GM10248 (cell line): ENCODE data around the gene BBS9.

Experiments used
- CTCF ChIA-PET: fragments of 300-600 bp; sonication (Branson Sonifier 250); formaldehyde crosslinking; extraction: SDS; loops from one replicate; lab custom pipeline; 2021; ENCODE audit warnings: antibody characterized with exemption; lab: Yijun Ruan, JAX
- POLR2A ChIA-PET: fragments of 350-650 bp; sonication (Branson Sonifier 250); formaldehyde crosslinking; extraction: SDS; loops from one replicate; lab custom pipeline; 2020; ENCODE audit warnings: antibody characterized with exemption; lab: Yijun Ruan, JAX
- DNase-seq: peaks from one replicate; pipeline ENCODE4 v3.0.0; 2012; ENCODE audit errors: extremely low spot score
- TF ChIP-seq, protein P1 (sequence below): IDR thresholded peaks from 2 replicates; pipeline ENCODE4 v1.5.1; 2012; ENCODE audit warnings: mild to moderate bottlenecking, low read depth; ENCODE audit errors: extremely low read depth, missing control alignments, control extremely low read depth

Gene BBS9

DNA sequence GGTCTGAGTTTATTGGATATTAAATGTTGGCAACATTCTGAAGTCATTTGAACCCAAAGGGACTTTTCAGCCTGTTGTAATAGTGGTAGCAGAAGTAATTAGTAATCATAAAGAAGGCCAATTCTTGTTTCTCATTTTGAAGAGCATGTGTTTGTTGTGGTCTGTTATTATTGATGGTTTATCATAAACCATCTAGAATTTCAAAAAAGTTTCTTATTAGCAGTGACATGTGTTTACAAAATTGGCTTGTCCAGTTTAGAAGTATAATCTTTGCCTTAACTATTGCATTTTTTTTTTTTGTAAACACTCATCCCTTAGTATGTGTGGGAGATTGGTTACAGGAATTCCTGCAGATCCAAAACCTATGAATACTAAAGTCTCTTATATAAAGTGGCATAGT is 177.8 kb downstream of the BBS9 start:
- no peak for DNase-seq
- ChIA-PET POLR2A (no interaction called here), CTCF (no interaction called here)
- TF ChIP-seq, protein P1, sequence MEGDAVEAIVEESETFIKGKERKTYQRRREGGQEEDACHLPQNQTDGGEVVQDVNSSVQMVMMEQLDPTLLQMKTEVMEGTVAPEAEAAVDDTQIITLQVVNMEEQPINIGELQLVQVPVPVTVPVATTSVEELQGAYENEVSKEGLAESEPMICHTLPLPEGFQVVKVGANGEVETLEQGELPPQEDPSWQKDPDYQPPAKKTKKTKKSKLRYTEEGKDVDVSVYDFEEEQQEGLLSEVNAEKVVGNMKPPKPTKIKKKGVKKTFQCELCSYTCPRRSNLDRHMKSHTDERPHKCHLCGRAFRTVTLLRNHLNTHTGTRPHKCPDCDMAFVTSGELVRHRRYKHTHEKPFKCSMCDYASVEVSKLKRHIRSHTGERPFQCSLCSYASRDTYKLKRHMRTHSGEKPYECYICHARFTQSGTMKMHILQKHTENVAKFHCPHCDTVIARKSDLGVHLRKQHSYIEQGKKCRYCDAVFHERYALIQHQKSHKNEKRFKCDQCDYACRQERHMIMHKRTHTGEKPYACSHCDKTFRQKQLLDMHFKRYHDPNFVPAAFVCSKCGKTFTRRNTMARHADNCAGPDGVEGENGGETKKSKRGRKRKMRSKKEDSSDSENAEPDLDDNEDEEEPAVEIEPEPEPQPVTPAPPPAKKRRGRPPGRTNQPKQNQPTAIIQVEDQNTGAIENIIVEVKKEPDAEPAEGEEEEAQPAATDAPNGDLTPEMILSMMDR, result no peak

DNA sequence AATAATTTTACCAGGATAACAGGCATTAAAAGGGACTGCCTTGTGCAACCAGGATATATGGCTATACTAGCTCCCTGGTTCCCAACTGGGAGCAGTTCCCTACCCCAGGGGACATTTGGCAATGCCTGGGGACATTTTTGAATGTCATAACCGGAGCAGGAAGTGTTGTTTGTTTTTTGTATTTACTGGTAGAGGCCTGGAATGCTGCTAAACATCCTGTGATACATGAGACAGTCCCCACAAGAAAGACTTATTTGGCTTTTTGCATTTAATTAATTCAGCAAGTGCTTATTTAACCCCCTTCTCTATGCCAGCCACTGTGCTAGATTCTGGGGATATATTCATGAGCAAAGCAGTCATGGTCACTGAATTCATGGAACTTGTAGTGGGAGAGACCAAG is 181.2 kb downstream of the BBS9 start:
- ChIA-PET POLR2A (no interaction called here), CTCF (no interaction called here)
- no peak for DNase-seq
- TF ChIP-seq, protein P1, result no peak

DNA sequence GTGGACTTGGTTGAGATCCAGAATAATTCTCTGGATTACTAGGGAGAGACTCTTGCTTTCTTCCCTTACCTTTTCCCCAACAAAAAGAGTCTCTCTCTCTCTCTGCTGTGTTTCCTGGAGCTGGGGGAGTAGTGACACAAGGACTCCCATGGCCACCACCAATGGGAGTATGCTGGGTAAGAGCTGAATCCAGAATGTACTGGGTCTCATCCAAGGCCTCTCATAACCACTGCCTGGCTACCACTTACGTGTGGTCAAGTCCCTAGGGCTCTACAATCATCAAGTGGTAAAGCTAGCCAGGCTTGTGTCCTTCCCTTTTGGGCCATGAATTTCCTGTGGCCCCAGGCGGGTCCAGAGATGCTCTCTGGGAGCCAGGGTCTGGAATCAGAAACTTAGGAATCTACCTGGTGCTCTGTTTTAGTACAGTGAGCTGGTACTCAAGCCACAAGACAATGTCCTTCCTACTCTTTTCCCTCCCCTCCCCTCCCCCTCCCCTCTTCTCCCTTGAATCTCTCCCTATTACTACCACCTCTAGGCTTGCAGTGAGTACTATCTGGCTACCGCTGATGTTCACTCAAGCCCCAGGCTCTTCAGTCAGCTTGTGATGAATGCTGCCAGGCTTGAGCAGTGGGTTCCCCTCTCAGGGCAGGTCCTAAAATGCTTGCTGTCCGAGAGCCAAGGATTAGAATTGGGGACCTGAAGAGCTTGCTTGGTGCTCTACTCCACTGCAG is 196.6 kb downstream of the BBS9 start:
- ChIA-PET POLR2A (no interaction called here), CTCF (interaction anchor here (1.3 kb wide), 1 partner anchor 13 kb away, joined by 4 read pairs; no protein-coding TSS in a partner anchor)
- DNase-seq, result no peak
- TF ChIP-seq, protein P1, result no peak

DNA sequence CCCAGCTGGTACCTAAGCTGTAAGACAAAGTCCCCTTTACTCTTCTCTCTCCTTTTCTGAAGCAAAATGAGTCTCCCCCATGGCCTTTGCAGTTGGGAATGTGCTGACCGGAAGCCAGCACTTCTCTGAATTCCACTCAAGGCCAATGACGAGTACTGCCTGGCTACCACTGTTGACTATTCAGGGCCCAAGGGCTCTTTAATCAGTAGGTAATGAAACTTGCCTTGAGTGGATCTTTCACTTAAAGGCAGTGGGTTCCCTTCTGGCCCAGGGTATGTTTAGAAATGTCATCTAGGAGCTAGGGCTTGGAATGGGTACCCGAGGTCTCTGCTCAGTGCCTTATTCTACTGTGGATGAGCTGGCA is 197.1 kb downstream of the BBS9 start:
- POLR2A ChIA-PET, result no interaction called here
- CTCF ChIA-PET, result interaction anchor here (1.3 kb wide), 1 partner anchor 12 kb away, joined by 4 read pairs; no protein-coding TSS in a partner anchor
- no peak for DNase-seq
- TF ChIP-seq, protein P1, result no peak

DNA sequence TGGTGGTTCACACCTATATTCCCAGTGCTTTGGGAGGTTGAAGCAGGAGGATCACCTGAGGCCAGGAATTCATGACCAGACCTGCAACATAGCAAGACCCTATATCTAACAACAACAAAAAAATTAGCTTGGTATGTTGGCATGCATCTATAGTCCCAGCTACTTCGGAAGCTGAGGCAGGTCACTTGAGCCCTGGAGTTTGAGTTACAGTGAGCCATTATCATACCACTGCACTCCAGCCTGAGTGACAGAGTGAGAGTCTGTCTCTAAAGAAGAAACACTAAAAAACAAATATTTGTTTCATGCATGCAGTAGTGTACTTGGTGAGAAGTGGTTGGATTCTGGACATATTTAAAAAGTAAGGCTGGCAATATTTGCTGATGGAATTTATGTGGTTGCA is 198.1 kb downstream of the BBS9 start:
- no peak for DNase-seq
- ChIA-PET POLR2A (no interaction called here), CTCF (no interaction called here)
- TF ChIP-seq, protein P1, result no peak

DNA sequence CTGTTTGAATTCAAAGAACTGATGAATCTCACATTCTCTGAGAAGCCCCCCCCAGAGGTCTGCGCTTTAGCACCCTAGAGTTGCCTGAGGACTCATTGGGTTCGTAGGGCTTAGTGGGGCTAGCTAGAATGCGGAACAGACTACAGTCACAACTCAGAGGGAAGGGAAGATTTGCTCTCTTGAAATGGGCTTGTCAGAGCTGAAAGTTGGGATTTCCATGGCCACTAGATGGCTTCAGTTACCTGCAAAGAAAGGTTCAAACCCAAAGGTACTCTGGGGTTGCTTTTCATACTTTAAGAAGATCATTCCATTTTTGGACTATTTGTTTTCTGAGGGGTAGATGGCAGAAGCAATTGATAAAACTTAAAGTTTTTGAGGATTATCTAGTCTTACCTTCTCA is 205.0 kb downstream of the BBS9 start:
- TF ChIP-seq, protein P1, result peak; percentile 18
- ChIA-PET POLR2A (no interaction called here), CTCF (interaction anchor here (0.8 to 1.8 kb wide), 6 partner anchors 8 to 599 kb away, joined by 3 to 6 read pairs (median 4); no protein-coding TSS in a partner anchor)
- no peak for DNase-seq
